Osteocyte (in vitro differentiated cells): Measurements from ENCODE around the gene TREML2. TPM values are rescaled to one million over a fixed set of nuclear protein-coding genes. Genes with fewer than 3 reads are reported as not detected.

Experiments
- DNase-seq: peaks from one replicate; pipeline ENCODE4 v3.0.0; 2021; ENCODE audit warnings: mixed read lengths; ENCODE audit not compliant: unreplicated experiment; ENCODE audit errors: extremely low spot score
- H3K27ac Mint-ChIP-seq: one replicate; pipeline ENCODE4 v1.8.0; 2021; ENCODE audit warnings: mild to moderate bottlenecking, mixed read lengths; ENCODE audit not compliant: unreplicated experiment
- H3K27me3 Mint-ChIP-seq: one replicate; pipeline ENCODE4 v1.8.0; 2021; ENCODE audit warnings: mixed read lengths; ENCODE audit not compliant: unreplicated experiment
- H3K36me3 Mint-ChIP-seq: one replicate; pipeline ENCODE4 v1.8.0; 2021; ENCODE audit warnings: mixed read lengths; ENCODE audit not compliant: unreplicated experiment
- H3K4me1 Mint-ChIP-seq: one replicate; pipeline ENCODE4 v1.8.0; 2021; ENCODE audit warnings: mixed read lengths; ENCODE audit not compliant: unreplicated experiment
- H3K4me3 Mint-ChIP-seq: one replicate; pipeline ENCODE4 v1.8.0; 2021; ENCODE audit warnings: mild to moderate bottlenecking, moderate library complexity, mixed read lengths; ENCODE audit not compliant: unreplicated experiment
- H3K9me3 Mint-ChIP-seq: one replicate; pipeline ENCODE4 v1.8.0; 2021; ENCODE audit warnings: mixed read lengths; ENCODE audit not compliant: unreplicated experiment
- total RNA-seq: library from RNA; stranded (reverse); gene quantifications from 2 replicates; pipeline ENCODE4 v1.2.1, GENCODE V29; 2021
- TF ChIP-seq, protein P1 (sequence below): fragments of 200-600 bp; sonication (generic); IDR thresholded peaks from 2 replicates; pipeline ENCODE4 v1.5.0; 2021; ENCODE audit warnings: antibody characterized with exemption, mild to moderate bottlenecking, moderate library complexity

TREML2 gene
- total RNA-seq, 1 donor from 2014 or later, result not detected

DNA sequence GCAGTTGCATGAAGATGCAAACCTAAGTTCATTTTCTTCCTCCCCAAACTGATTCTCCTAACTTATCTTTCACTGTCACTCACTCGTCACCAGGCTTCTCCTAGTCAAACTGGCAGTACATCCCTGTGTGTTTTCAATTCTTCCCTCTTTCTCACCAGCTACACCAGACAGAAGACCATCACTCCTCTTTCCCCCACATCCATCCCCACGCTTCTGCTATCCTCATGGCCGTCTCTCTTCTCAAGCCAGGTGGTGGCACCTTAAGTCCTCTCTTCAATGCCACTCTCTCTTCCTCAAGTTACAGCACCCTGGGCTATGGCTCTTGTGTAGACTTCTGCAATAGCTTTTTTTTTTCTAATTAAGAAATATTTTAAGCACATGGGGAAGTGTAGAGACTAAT is 23.7 kb downstream of the TREML2 start:
- H3K9me3 Mint-ChIP-seq, result no peaks in the 10 kb centered on the region
- H3K4me3 Mint-ChIP-seq, result no peak overlapping the region
- TF ChIP-seq, protein P1, sequence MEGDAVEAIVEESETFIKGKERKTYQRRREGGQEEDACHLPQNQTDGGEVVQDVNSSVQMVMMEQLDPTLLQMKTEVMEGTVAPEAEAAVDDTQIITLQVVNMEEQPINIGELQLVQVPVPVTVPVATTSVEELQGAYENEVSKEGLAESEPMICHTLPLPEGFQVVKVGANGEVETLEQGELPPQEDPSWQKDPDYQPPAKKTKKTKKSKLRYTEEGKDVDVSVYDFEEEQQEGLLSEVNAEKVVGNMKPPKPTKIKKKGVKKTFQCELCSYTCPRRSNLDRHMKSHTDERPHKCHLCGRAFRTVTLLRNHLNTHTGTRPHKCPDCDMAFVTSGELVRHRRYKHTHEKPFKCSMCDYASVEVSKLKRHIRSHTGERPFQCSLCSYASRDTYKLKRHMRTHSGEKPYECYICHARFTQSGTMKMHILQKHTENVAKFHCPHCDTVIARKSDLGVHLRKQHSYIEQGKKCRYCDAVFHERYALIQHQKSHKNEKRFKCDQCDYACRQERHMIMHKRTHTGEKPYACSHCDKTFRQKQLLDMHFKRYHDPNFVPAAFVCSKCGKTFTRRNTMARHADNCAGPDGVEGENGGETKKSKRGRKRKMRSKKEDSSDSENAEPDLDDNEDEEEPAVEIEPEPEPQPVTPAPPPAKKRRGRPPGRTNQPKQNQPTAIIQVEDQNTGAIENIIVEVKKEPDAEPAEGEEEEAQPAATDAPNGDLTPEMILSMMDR, result no peak
- H3K27ac Mint-ChIP-seq, result no peak overlapping the region
- peaks cover 42% of the 10 kb centered on the region for H3K27me3 Mint-ChIP-seq
- H3K4me1 Mint-ChIP-seq, result no peaks in the 10 kb centered on the region
- no peak for DNase-seq
- H3K36me3 Mint-ChIP-seq, result no peaks in the 10 kb centered on the region

DNA sequence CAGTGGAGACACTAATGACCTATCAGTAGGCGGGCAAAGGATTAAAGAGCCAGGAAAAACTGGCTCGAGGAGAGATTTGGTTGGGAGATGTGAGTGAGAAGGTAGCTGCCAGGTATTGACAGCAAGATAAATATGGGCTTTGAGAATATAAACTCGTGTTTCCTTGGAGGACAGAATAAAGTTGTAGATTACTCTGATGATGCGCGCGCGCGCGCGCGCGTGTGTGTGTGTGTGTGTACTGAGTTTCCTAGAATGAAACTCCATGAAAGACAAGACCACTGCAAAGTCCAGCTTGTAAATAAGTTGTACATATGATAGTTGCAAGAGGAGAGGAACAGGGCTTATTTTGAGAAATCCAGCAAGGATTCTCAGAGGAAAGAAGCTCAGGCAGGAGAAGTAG is 24.8 kb downstream of the TREML2 start:
- TF ChIP-seq, protein P1, result no peak
- Mint-ChIP-seq H3K4me3 (no peak overlapping the region), H3K36me3 (no peaks in the 10 kb centered on the region), H3K4me1 (no peaks in the 10 kb centered on the region), H3K27me3 (peaks cover 39% of the 10 kb centered on the region), H3K27ac (no peak overlapping the region), H3K9me3 (no peaks in the 10 kb centered on the region)
- DNase-seq, result no peak

DNA sequence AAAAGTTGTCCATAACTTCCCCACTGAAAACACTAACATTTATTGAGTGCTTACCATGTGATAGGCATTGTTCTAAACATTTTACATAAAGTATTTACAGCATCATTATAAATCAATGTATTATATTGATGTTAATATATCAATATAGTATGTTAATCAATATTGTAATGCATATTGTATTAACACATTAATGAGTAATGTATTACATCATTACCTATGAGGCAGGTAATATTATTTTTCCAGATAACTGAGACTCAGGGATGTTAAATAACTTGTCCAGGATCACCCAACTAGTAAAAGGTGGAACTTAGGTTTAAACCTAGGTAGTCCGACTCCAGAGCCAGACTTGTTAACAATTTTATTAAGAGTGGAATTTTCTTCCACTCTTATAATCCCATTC is 25.9 kb downstream of the TREML2 start:
- Mint-ChIP-seq H3K4me1 (no peaks in the 10 kb centered on the region), H3K36me3 (no peaks in the 10 kb centered on the region), H3K27ac (no peak overlapping the region), H3K9me3 (no peaks in the 10 kb centered on the region), H3K4me3 (no peak overlapping the region), H3K27me3 (peaks cover 37% of the 10 kb centered on the region)
- DNase-seq, result no peak
- TF ChIP-seq, protein P1, result no peak

DNA sequence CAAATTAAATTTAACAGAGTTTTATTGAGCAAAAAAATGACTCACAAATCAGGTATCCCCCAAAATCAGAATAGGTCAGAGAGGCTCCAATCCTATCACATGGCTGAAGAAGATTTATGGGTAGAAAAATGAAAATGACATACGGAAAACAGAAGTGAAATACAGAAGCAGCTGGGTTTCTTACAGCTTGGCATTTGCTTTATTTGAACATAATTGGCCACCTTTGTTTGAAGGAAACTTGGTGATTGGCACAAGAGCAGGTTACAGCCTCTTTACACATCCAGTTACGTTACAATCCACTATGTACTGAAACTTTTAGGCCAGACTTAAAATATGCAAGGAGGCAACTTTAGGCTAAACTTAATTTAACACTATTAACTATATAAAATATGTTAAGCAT is 26.3 kb downstream of the TREML2 start:
- peaks cover 37% of the 10 kb centered on the region for H3K27me3 Mint-ChIP-seq
- no peaks in the 10 kb centered on the region for H3K4me1 Mint-ChIP-seq
- TF ChIP-seq, protein P1, result no peak

DNA sequence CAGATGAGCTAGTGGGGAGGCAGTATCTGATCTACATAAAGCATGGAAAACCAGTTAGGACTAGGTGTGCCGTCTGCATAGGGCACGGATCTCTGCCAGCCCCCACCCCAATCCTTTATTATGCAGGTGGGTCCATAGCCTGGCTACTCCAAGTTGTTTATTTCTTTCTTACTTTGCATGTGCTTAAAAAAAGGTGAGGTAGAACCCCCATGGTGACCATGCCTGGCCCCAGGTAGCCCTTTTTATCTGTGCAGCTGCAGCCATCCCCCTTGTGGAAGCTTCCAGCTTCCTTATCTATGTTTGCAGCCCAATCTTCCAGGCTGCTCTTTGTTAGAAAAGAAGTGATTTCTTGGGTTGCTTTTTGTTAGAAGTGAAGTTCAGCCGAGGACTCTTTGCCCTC is 29.0 kb downstream of the TREML2 start:
- Mint-ChIP-seq H3K36me3 (no peaks in the 10 kb centered on the region), H3K27ac (no peak overlapping the region), H3K4me1 (no peaks in the 10 kb centered on the region), H3K27me3 (peaks cover 29% of the 10 kb centered on the region), H3K4me3 (no peak overlapping the region), H3K9me3 (no peaks in the 10 kb centered on the region)
- TF ChIP-seq, protein P1, result no peak
- no peak for DNase-seq

More for the DNA sequence above, 26.3 kb downstream of the TREML2 start:
- DNase-seq, result no peak
- Mint-ChIP-seq H3K4me3 (no peak overlapping the region), H3K36me3 (no peaks in the 10 kb centered on the region), H3K9me3 (no peaks in the 10 kb centered on the region), H3K27ac (no peak overlapping the region)
